Measurements from ENCODE around the gene RIN3. TPM values are rescaled to one million over a fixed set of nuclear protein-coding genes. Genes with fewer than 3 reads are reported as not detected.

The RIN3 gene
- total RNA-seq, 1 donor from 2014 or later, result 33.7 TPM

DNA sequence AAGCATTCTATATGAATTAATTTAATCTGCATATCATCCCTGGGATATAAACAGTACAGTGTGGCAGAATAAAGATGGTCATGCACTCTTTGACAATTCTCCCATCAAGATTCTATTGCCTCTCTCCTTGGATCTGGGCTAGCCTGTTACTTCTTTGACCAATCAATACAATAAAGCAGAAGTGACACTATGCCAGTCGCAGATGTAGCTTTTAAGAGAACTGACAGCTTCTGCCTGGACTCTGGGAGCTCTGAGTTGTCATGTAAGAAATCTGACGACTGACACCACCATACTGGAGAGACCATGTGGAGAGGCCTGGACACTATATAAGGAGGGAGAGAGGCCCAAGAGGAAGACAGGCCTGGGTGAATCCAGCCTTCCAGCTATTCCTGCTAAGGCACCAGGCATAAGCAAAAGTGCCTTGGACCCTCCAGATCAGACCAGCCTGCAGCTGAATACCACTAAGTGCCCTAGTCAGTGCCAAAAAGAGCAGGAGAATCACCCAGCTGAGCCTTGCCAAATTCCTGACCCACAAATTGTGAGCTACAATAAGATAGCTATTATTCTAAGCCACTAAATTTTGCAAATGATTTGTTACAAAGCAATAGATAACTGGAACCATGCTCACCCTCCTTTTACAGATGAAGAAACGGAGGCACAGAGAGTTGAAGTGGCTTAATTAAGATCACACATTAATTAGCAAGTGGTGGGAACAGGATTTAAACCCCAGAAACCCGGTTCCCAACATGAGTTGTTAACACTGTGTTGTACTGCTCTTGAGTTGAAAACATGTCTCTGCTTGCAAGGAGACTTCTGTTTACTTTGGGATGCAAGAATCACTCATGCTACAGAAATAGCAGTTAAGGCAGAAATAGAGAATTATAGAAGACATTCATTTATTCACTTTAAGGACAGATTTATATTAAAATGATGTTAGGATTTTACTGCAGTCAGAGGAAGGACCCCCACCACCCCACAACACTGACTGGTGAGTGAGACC is 84.6 kb downstream of the RIN3 start:
- no peak for DNase-seq (ENCODE audit: low spot score)

- DNase-seq (ENCODE audit: low spot score), result no peak
These were observed 86.2 kb downstream of the RIN3 start for GRCh38 chr14:92599811-92600210.

DNA sequence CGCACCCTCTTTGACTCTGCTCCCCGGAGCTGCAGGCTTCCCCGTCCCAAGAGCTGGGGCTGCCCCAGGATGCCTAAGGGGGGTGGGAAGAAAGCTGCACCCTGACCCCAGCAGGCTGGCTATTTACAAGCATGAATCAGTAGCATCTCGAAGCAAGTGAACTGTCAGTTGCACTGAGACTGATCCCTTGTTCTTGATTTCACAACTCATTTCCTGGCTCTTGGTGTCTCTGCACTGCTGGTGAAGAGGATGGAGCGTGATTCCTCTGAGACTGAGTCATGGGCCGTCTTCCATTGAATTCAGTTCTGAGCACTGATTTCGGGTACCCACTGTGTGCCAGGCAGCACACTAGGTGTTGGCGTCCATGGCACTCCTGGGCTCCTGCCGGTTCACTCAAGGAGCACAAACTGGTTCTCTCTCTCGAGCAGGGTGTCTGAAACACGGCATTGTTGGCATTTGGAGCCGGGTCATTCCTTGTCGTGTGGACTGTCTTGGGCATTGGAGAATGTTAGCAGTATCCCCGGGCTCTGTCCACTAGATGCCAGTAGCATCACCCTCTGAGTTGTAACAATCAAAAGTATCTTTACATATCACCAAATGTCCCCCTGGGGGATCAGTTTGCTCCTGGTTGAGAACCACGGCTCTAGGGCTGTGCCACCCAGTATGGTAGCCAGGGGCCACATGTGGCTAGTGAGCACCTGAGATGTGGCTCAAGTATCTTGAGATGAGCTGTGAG is 86.9 kb downstream of the RIN3 start:
- DNase-seq (ENCODE audit: low spot score), result no peak

DNA sequence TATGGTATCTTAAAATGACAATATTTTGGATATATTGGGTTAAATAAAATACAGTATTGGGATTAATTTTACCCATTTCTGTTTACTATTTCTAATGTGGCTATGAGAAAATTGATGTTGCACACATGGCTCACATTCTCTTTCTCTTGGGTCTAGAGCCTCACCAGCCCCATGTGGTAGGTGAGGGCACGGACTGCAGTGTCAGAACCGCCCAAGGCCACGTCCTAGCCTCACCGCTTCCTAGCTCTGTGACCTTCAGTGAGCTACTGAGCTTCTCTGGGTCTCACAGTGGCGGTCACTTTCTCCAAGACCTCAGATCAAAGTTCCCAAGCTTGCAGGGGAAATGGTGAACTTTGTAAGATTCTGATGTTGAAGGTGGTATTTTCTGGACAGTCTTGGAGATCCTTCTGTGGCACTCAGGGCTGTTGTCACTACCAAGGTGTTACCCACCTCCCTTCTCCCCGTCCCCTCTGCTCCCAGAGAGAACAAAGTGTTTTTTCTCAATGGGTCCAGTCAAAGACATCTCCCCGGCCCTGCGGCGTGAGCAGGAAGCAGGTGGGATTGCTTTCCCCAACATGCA is 87.6 kb downstream of the RIN3 start:
- no peak for DNase-seq (ENCODE audit: low spot score)

GRCh38 chr14:92601757-92602417 is 88.3 kb downstream of the RIN3 start:
- DNase-seq (ENCODE audit: low spot score), result no peak

- DNase-seq (ENCODE audit: low spot score), result peak; percentile 34
These were observed 90.0 kb downstream of the RIN3 start for GRCh38 chr14:92603309-92604242.

- DNase-seq (ENCODE audit: low spot score), result no peak
These were observed 91.8 kb downstream of the RIN3 start for GRCh38 chr14:92605274-92605940.

- no peak for DNase-seq (ENCODE audit: low spot score)
These were observed 93.7 kb downstream of the RIN3 start for GRCh38 chr14:92607251-92607650.

- no peak for DNase-seq (ENCODE audit: low spot score)
These were observed 94.3 kb downstream of the RIN3 start for GRCh38 chr14:92607702-92608429.

DNA sequence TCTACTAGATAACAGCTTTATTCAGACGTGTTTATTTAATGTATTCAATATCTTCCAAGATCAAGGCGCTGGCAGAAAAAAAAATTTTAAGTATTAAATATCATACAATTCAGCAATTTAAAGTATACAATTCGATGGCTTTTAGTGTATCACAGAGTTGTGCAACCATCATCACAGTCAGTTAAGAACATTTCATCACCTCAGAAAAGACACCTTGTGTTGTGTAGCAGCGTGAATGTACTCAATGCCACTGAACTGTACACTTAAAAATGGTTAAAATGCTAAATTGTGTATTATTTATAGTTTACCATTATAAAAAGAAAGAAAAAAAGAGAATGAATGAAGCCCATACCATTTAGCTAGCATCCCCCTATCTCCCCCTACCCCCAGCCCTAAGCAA is 96.4 kb downstream of the RIN3 start:
- no peak for DNase-seq (ENCODE audit: low spot score)

- no peak for DNase-seq (ENCODE audit: low spot score)
These were observed 97.3 kb downstream of the RIN3 start for GRCh38 chr14:92610849-92611271.

DNA sequence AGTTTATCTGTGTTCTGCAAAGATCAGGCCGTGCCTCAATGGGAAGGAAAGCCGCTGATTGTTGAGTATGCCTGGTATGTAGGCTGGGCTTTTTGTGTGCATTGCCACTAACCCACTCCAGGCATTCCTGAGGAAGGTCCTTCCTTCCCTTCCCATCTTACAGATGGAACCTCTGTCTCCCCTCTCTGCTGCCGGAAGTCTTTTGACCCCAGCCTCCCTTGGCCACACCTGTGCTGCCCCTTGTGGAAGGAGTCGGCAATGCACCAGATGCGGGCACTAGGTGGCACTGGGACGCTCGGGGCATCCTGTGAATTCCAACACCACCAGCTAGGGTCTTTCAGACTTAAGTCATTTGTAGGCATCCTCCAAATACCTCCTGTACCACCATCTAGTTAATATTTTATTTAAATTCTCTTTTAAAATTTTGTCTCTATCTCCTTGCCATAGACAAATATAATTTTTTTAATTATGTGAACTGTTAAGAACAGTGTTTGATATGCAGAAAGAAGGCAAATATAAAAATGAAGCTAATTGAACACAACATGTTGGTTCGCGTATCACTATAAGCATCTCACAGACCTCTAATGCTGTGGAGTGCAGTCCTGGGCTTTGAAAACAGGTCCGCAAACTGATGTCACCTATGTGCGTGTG is 99.6 kb downstream of the RIN3 start:
- no peak for DNase-seq (ENCODE audit: low spot score)

GRCh38 chr14:92613681-92614260 is 100.2 kb downstream of the RIN3 start:
- DNase-seq (ENCODE audit: low spot score), result no peak

DNA sequence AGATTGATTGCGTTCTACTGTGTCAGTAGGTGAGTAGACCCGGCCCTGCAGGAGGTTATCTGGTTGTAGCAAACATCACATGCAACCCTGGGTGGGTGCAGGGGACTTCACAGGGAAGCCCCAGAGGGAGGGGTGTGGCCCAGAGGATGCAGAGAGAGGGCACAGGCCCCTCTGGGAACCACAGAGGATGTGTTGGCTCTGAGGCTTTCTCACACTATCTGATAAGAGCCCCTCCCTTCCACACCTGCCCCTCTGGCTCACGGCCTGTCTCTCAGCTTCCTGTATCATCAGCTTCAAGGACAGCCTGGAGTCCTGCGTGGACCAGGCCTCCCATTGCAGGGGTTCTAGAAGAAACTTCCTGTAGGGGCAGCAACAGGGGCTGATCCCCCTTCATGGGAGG is 101.9 kb downstream of the RIN3 start:
- no peak for DNase-seq (ENCODE audit: low spot score)

DNA sequence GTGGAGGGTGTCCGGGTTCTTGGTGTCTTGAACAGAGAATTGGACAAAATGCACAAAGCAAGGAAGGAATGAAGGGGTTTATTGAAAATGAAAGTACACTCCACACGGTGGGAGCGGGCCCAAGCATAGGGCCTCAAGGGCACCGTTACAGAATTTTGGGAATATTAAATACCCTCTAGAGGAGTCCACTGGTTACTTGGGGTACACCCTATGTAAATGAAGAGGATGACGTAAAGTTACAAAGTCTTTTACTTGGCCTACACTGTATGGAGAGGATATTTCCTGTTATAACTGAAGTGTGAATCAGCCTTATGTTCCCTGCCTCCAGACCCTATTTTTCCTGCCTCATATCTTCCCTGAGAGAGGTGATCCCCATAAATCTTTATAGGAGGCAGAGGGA is 102.6 kb downstream of the RIN3 start:
- DNase-seq (ENCODE audit: low spot score), result no peak

DNA sequence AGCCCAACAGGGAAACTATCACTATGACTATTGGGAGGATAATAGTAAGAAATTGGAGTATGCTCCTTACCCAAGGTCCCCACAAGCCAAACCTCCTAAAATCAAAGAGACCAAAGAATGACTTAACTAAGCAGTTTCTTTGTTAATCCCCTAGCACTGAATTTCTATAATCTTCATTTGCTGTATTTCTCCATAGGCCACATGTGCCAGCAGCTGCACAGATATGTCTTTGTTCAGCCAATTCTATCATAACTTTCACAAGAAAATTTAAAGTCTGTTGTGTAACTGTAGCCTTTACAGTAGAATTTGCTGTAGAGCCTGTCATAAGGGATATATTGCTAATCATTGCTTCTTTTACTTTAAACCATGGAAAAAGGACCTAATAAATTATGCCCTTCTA is 104.0 kb downstream of the RIN3 start:
- no peak for DNase-seq (ENCODE audit: low spot score)

- no peak for DNase-seq (ENCODE audit: low spot score)
These were observed 106.3 kb downstream of the RIN3 start for GRCh38 chr14:92619671-92620456.

DNA sequence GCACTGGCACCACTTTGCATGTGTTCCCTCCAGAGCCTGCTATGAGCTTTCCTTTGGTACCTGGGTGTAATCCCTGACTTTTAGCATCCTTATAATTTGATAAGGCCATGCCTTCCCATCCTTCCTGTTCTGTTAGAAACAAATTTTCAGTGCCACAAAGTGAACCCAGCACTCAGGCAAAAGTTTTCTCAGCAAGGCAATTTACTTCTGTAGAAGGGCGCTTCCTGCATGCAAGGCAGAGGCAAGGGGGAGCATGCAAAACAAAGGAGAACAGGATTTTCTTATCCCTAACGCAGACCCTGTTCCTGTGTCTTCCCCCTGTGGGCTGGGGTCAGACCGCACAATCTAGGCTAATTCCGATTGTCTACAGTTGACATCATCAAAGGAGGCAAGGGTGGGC is 108.7 kb downstream of the RIN3 start:
- DNase-seq (ENCODE audit: low spot score), result no peak
